Esophagus muscularis mucosa (tissue), 4 donors: ENCODE measurements around the gene TNP1. TPM values are rescaled to one million over a fixed set of nuclear protein-coding genes. Genes with fewer than 3 reads are reported as not detected.

Source experiments
- DNase-seq: peaks from one replicate; pipeline ENCODE4 v3.0.0-alpha.2; 2017; ENCODE audit errors: extremely low spot score
- H3K27ac ChIP-seq, 4 donors: fragments of 200-600 bp; sonication (generic); replicated peaks in 1 of 4; 1 replicate in 3 of 4; 2 replicates in 1 of 4; pipeline ENCODE4 v1.5.1; 2016 to 2019; ENCODE audit warnings: mild to moderate bottlenecking in 1 of 4
- H3K27me3 ChIP-seq, 4 donors: fragments of 200-600 bp; sonication (generic); one replicate each; pipeline versions ENCODE4 v1.5.1 to v1.6.0; 2016 to 2019
- H3K36me3 ChIP-seq, 4 donors: fragments of 200-600 bp; sonication (generic); one replicate each; pipeline ENCODE4 v1.5.1; 2016 to 2019
- H3K4me1 ChIP-seq, 4 donors: fragments of 200-600 bp; sonication (generic); one replicate each; pipeline ENCODE4 v1.5.1; 2016 to 2019
- H3K4me3 ChIP-seq, 4 donors: fragments of 200-600 bp; sonication (generic); 1 replicate in 2 of 4; 2 replicates in 2 of 4; pipeline ENCODE4 v1.5.1; 2016 to 2019; ENCODE audit warnings: mild to moderate bottlenecking in 4 of 4, moderate library complexity in 1 of 4
- H3K9me3 ChIP-seq, 4 donors: fragments of 200-600 bp; sonication (generic); 1 replicate in 3 of 4; 2 replicates in 1 of 4; pipeline ENCODE4 v1.5.1; 2016 to 2019
- CTCF ChIP-seq, 3 experiments: fragments of 200-600 bp in 2 of 3; fragments of 450-650 bp in 1 of 3; sonication (generic) in 2 of 3; IDR thresholded peaks; one replicate each; pipeline ENCODE4 v1.5.1; 2017 to 2019; ENCODE audit warnings: antibody characterized with exemption in 3 of 3, mild to moderate bottlenecking in 2 of 3, moderate library complexity in 1 of 3
- EP300 ChIP-seq: sonication (generic); formaldehyde crosslinking; IDR thresholded peaks from one replicate; pipeline ENCODE4 v1.6.1; 2017; ENCODE audit warnings: antibody characterized with exemption
- POLR2A ChIP-seq: fragments of 450-650 bp; IDR thresholded peaks from one replicate; pipeline ENCODE4 v1.6.1; 2017; ENCODE audit warnings: antibody characterized with exemption, moderate library complexity, mild to moderate bottlenecking, low read depth
- POLR2AphosphoS5 ChIP-seq, 2 donors: sonication (generic); formaldehyde crosslinking; IDR thresholded peaks; one replicate each; pipeline ENCODE4 v1.6.1; 2017; ENCODE audit warnings: antibody characterized with exemption in 2 of 2
- WGBS: methylation state at CpG from one replicate; pipeline ENCODE4 v1.1.5; 2018; 5-methylcytosine and 5-hydroxymethylcytosine counted together
- intact Hi-C: fragments of 100-400 bp; cut with DNase I; formaldehyde crosslinking; loops from one replicate; pipeline ENCODE4 v1.15.1; 2023
- total RNA-seq, 4 donors: library from RNA; depleted of rRNA; stranded (reverse); fragments of >200 nt; gene quantifications; one replicate each; pipeline versions ENCODE4 v1.1.0 to v1.2.1, GENCODE V29; 2016

The TNP1 gene
- total RNA-seq, 4 donors from 2014 or later: not detected

GRCh38 chr2:216879727-216880508 lies 20.1 kb upstream of the TNP1 start:
- Histone ChIP-seq H3K36me3 (no peaks in the 10 kb centered on the region), H3K4me3 (no peak overlapping the region), H3K27me3 (no peaks in the 10 kb centered on the region), H3K4me1 (peaks cover 2 to 8% (median 5%) of the 10 kb centered on the region in 4 donors), H3K9me3 (no peaks in the 10 kb centered on the region), H3K27ac (no peak overlapping the region)
- 93% methylated on average over 6 of the region's 6 CpGs for WGBS
- intact Hi-C loops: no loop called here
- no peak for DNase-seq
- TF ChIP-seq CTCF (IDR thresholded peaks at IDR 0.05): no peak
- no peak for TF ChIP-seq POLR2AphosphoS5 (IDR thresholded peaks at IDR 0.05)
- no peak for TF ChIP-seq EP300
- TF ChIP-seq POLR2A: no peak

DNA sequence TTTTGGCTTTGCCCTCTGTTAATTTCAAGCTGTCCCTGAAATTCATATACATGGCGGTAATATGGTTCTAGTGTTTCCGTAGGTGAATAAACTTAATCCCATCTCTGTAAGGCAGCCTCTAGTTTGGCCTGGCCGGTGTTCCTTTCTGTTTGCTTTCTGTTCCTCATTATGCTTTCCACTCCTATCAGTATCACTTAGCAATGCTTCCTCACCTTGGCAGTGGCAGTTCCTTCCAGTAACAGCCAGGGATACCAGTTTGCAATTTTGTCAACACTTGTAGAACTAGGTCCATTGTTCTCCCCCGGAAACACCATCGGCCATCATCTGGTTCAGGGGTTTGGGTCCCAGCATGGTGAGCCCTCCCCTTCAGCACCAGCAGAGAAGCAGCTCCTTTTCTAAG lies 18.2 kb upstream of the TNP1 start:
- peaks cover 2 to 8% (median 5%) of the 10 kb centered on the region in 4 donors for H3K4me1 ChIP-seq
- no peaks in the 10 kb centered on the region for H3K36me3 ChIP-seq
- no peaks in the 10 kb centered on the region for H3K9me3 ChIP-seq
- TF ChIP-seq POLR2AphosphoS5 (IDR thresholded peaks at IDR 0.05) (no peak), POLR2A (no peak), CTCF (IDR thresholded peaks at IDR 0.05) (no peak), EP300 (no peak)
- no peak for DNase-seq
- intact Hi-C loops: no loop called here
- 92% methylated on average over 5 of the region's 5 CpGs for WGBS
- H3K4me3 ChIP-seq: no peak overlapping the region
- H3K27me3 ChIP-seq: no peaks in the 10 kb centered on the region
- no peak overlapping the region for H3K27ac ChIP-seq

GRCh38 chr2:216877085-216877484 lies 17.2 kb upstream of the TNP1 start:
- 94% methylated on average over 3 of the region's 3 CpGs for WGBS
- TF ChIP-seq EP300 (no peak), POLR2AphosphoS5 (IDR thresholded peaks at IDR 0.05) (no peak), CTCF (IDR thresholded peaks at IDR 0.05) (no peak), POLR2A (no peak)
- H3K27ac ChIP-seq: no peak overlapping the region
- no peaks in the 10 kb centered on the region for H3K9me3 ChIP-seq
- intact Hi-C loops: no loop called here
- H3K36me3 ChIP-seq: no peaks in the 10 kb centered on the region
- DNase-seq: no peak
- H3K27me3 ChIP-seq: no peaks in the 10 kb centered on the region
- H3K4me3 ChIP-seq: no peak overlapping the region
- peaks cover 2 to 8% (median 5%) of the 10 kb centered on the region in 4 donors for H3K4me1 ChIP-seq

GRCh38 chr2:216875862-216876261 lies 16.0 kb upstream of the TNP1 start:
- DNase-seq: no peak
- Histone ChIP-seq H3K36me3 (no peaks in the 10 kb centered on the region), H3K27me3 (no peaks in the 10 kb centered on the region), H3K4me3 (no peak overlapping the region), H3K4me1 (peaks cover 1 to 7% (median 4%) of the 10 kb centered on the region in 4 donors), H3K9me3 (no peaks in the 10 kb centered on the region), H3K27ac (no peak overlapping the region)
- TF ChIP-seq EP300: no peak
- no peak for TF ChIP-seq POLR2AphosphoS5 (IDR thresholded peaks at IDR 0.05)
- no peak for TF ChIP-seq CTCF (IDR thresholded peaks at IDR 0.05)
- no peak for TF ChIP-seq POLR2A
- intact Hi-C loops: no loop called here
- WGBS: 89% methylated on average over 2 of the region's 2 CpGs

DNA sequence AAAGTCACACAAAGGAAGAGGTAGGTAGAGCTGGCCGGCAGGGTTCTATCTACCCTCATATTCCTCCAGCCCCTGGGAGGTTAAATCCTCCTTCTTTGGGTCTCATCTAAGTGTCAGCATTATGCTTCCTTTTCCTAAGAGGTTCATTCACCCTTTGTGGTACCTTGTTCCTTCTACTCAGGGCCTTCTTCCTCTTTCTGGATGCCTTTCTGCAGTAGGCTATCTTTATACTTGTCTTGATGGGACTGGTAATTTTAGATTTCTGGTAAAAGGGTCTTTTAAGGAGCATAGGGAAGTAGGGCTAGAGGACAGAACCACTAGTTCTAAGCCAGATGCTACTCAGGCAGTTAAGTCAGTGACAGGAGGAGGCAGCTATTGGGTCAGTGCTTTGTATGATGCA lies 13.7 kb upstream of the TNP1 start:
- TF ChIP-seq POLR2AphosphoS5 (IDR thresholded peaks at IDR 0.05): no peak
- no peak for TF ChIP-seq EP300
- no peak for TF ChIP-seq POLR2A
- TF ChIP-seq CTCF (IDR thresholded peaks at IDR 0.05): no peak
- intact Hi-C loops: no loop called here
- H3K36me3 ChIP-seq: no peaks in the 10 kb centered on the region

More for the DNA sequence above, 13.7 kb upstream of the TNP1 start:
- Histone ChIP-seq H3K27ac (no peak overlapping the region), H3K9me3 (no peaks in the 10 kb centered on the region), H3K4me3 (no peak overlapping the region), H3K4me1 (no peaks in the 10 kb centered on the region), H3K27me3 (no peaks in the 10 kb centered on the region)
- WGBS: 73% methylated on average over 1 of the region's 1 CpG
- no peak for DNase-seq
